HL-60 (cell line): Measurements from ENCODE around the gene PLAC8.
"Not testable (repeated sequence)": the region's sequence is repeated elsewhere in the genome, so short reads cannot be mapped to it uniquely, and the experiment has no call there.

Experiments used
- DNase-seq, 2 experiments: peaks; one replicate each; pipeline ENCODE4 v3.0.0-alpha.2; 2010 to 2020; ENCODE audit warnings: low read depth in 1 of 2, low spot score in 1 of 2
- H3K27ac ChIP-seq: fragments of 250-450 bp; sonication (Bioruptor Pico); replicated peaks from 2 replicates; pipeline ENCODE4 v1.5.1; 2020; ENCODE audit warnings: mild to moderate bottlenecking, moderate library complexity
- H3K27me3 ChIP-seq: fragments of 250-450 bp; sonication (Bioruptor Pico); 2 replicates; pipeline ENCODE4 v1.5.1; 2021; ENCODE audit warnings: mild to moderate bottlenecking, moderate library complexity; ENCODE audit not compliant: insufficient read depth, poor library complexity, severe bottlenecking
- H3K4me3 ChIP-seq: replicated peaks from 2 replicates; pipeline ENCODE4 v1.5.1; 2011; ENCODE audit warnings: mild to moderate bottlenecking, control low read depth, low read length; ENCODE audit not compliant: insufficient read depth
- CTCF ChIP-seq: IDR thresholded peaks from one replicate; pipeline ENCODE4 v1.5.1; 2011; ENCODE audit warnings: low read length, control low read depth, inconsistent platforms; ENCODE audit not compliant: insufficient read depth
- GABPA ChIP-seq: IDR thresholded peaks from 2 replicates; pipeline ENCODE4 v1.6.1; 2012; ENCODE audit warnings: low read depth
- POLR2AphosphoS5 ChIP-seq: IDR thresholded peaks from 2 replicates; pipeline ENCODE4 v1.6.1; 2012; ENCODE audit warnings: low read depth
- SPI1 ChIP-seq: IDR thresholded peaks from 2 replicates; pipeline ENCODE4 v1.6.1; 2012; ENCODE audit warnings: low read depth, mild to moderate bottlenecking, borderline replicate concordance
- TF ChIP-seq, protein P1 (sequence below): IDR thresholded peaks from 2 replicates; pipeline ENCODE4 v1.6.1; 2012; ENCODE audit warnings: low read depth; ENCODE audit not compliant: insufficient replicate concordance

The PLAC8 gene

DNA sequence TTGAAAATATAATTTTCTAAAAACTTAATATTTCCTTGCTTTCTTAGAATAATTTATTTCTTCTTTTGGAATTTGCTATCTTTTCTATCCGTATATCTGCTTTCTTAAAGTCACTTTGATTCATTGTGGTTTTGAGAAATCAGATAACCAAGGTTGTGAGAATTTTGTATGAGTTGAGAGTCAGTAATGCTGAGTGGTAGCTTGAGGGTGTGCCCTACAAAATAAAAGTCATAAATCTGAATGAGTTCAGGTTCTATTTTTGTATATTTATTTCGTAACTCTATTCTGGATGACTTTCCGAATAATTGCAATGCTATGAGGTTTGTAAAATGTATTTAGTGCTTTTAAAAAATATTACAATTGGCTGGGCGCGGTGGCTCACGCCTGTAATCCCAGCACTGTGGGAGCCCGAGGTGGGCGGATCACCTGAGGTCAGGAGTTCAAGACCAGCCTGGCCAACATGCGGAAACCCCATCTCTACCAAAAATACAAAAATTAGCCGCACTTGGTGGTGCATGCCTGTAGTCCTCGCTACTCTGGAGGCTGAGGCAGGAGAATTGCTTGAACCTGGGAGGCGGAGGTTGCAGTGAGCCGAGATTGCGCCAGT, 70.6 kb downstream of the PLAC8 start:
- TF ChIP-seq POLR2AphosphoS5 (no peak), GABPA (no peak), CTCF (no peak), SPI1 (no peak)
- TF ChIP-seq, protein P1, sequence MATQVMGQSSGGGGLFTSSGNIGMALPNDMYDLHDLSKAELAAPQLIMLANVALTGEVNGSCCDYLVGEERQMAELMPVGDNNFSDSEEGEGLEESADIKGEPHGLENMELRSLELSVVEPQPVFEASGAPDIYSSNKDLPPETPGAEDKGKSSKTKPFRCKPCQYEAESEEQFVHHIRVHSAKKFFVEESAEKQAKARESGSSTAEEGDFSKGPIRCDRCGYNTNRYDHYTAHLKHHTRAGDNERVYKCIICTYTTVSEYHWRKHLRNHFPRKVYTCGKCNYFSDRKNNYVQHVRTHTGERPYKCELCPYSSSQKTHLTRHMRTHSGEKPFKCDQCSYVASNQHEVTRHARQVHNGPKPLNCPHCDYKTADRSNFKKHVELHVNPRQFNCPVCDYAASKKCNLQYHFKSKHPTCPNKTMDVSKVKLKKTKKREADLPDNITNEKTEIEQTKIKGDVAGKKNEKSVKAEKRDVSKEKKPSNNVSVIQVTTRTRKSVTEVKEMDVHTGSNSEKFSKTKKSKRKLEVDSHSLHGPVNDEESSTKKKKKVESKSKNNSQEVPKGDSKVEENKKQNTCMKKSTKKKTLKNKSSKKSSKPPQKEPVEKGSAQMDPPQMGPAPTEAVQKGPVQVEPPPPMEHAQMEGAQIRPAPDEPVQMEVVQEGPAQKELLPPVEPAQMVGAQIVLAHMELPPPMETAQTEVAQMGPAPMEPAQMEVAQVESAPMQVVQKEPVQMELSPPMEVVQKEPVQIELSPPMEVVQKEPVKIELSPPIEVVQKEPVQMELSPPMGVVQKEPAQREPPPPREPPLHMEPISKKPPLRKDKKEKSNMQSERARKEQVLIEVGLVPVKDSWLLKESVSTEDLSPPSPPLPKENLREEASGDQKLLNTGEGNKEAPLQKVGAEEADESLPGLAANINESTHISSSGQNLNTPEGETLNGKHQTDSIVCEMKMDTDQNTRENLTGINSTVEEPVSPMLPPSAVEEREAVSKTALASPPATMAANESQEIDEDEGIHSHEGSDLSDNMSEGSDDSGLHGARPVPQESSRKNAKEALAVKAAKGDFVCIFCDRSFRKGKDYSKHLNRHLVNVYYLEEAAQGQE: no peak
- Histone ChIP-seq H3K27ac (no peak overlapping the region), H3K27me3 (no peaks in the 10 kb centered on the region), H3K4me3 (no peak overlapping the region)
- DNase-seq: no peak

DNA sequence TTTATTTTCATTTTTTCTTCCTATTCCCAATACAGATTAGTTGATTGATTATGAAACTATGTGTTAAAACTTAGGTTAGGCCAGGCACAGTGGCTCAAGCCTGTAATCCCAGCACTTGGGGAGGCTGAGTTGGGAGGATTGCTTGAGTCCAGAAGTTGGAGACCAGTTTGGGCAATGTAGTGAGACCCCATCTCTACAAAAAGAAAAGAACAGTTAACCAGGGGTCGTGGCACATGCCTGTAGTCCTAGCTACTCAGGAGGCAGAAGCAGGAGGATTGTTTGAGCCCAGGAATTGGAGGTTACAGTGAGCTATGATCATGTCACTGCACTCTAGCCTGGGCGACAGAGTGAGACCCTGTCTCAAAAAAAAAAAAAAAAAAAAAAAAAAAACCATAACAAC, 71.4 kb downstream of the PLAC8 start:
- not testable (repeated sequence) for H3K27me3 ChIP-seq, H3K4me3 ChIP-seq, H3K27ac ChIP-seq, DNase-seq

- DNase-seq: no peak
- Histone ChIP-seq H3K4me3 (no peak overlapping the region), H3K27ac (no peak overlapping the region), H3K27me3 (no peaks in the 10 kb centered on the region)
- TF ChIP-seq, protein P1: no peak
- no peak for TF ChIP-seq CTCF
- no peak for TF ChIP-seq GABPA
- TF ChIP-seq SPI1: no peak
- TF ChIP-seq POLR2AphosphoS5: no peak
Measured at GRCh38 chr4:83040269-83040668, 74.3 kb downstream of the PLAC8 start.
